ENCODE results near the gene CREBL2.

CREBL2 gene

GRCh38 chr12:12598864-12599263 lies 12.8 kb upstream of the CREBL2 start:
- DNase-seq = no peak
- no peak overlapping the region for H3K18ac ChIP-seq (ENCODE audit: low read length)
- H3K23ac ChIP-seq (ENCODE audit: low read length) = no peak overlapping the region
- no peak overlapping the region for H3K4me3 ChIP-seq (ENCODE audit: low read depth, low read length)
- no peak overlapping the region for H2BK120ac ChIP-seq (ENCODE audit: insufficient read depth, low read length, poor library complexity)
- no CpG with 5 or more reads among the region's 3 CpGs for WGBS (ENCODE audit: extremely low coverage, insufficient coverage, insufficient read length)
- H3K4ac ChIP-seq (ENCODE audit: low read depth, low read length) = no peak overlapping the region
- no peaks in the 10 kb centered on the region for H3K27me3 ChIP-seq (ENCODE audit: insufficient read depth, low read length)
- H3K14ac ChIP-seq (ENCODE audit: low read length) = no peak overlapping the region
- H3K36me3 ChIP-seq (ENCODE audit: control insufficient read depth in 1 of 2, insufficient read depth in 2 of 2, low read length in 2 of 2) = no peaks in the 10 kb centered on the region
- no peaks in the 10 kb centered on the region for H3K79me2 ChIP-seq (ENCODE audit: control insufficient read depth, insufficient read depth, low read length, poor library complexity)
- H3K27ac ChIP-seq (ENCODE audit: low read depth, low read length) = no peak overlapping the region
- H3K79me1 ChIP-seq (ENCODE audit: low read length) = peaks cover 2% of the 10 kb centered on the region
- H3K4me2 ChIP-seq (ENCODE audit: low read length) = no peak overlapping the region
- H4K12ac ChIP-seq (ENCODE audit: low read depth, low read length) = no peak overlapping the region
- H4K91ac ChIP-seq (ENCODE audit: low read depth, low read length) = no peak overlapping the region
- H2BK5ac ChIP-seq (ENCODE audit: low read depth, low read length, poor library complexity) = no peak overlapping the region
- H4K8ac ChIP-seq (ENCODE audit: low read depth, low read length) = no peak overlapping the region
- H2AK5ac ChIP-seq (ENCODE audit: low read length) = no peak overlapping the region
- H3K4me1 ChIP-seq (ENCODE audit: control insufficient read depth in 1 of 2, insufficient read depth in 2 of 2, low read length in 2 of 2) = peaks cover 3% of the 10 kb centered on the region in 2 experiments
- no peak overlapping the region for H3K9ac ChIP-seq (ENCODE audit: low read length)
- no peak overlapping the region for H2BK12ac ChIP-seq (ENCODE audit: low read length)
- H2AFZ ChIP-seq (ENCODE audit: insufficient read depth, low read length, poor library complexity) = no peak overlapping the region
- no peaks in the 10 kb centered on the region for H3K9me3 ChIP-seq (ENCODE audit: insufficient read depth, low read depth, low read length)

- H4K12ac ChIP-seq (ENCODE audit: low read depth, low read length) = no peak overlapping the region
- H3K36me3 ChIP-seq (ENCODE audit: control insufficient read depth in 1 of 2, insufficient read depth in 2 of 2, low read length in 2 of 2) = no peaks in the 10 kb centered on the region
- no peaks in the 10 kb centered on the region for H3K9me3 ChIP-seq (ENCODE audit: insufficient read depth, low read depth, low read length)
- no peaks in the 10 kb centered on the region for H3K79me2 ChIP-seq (ENCODE audit: control insufficient read depth, insufficient read depth, low read length, poor library complexity)
- H3K14ac ChIP-seq (ENCODE audit: low read length) = peak overlapping the region; percentile 26
- H2AFZ ChIP-seq (ENCODE audit: insufficient read depth, low read length, poor library complexity) = no peak overlapping the region
- no peak overlapping the region for H4K91ac ChIP-seq (ENCODE audit: low read depth, low read length)
- H3K4me3 ChIP-seq (ENCODE audit: low read depth, low read length) = no peak overlapping the region
- H4K8ac ChIP-seq (ENCODE audit: low read depth, low read length) = no peak overlapping the region
- H3K9ac ChIP-seq (ENCODE audit: low read length) = no peak overlapping the region
- peaks cover 3% of the 10 kb centered on the region in 2 experiments for H3K4me1 ChIP-seq (ENCODE audit: control insufficient read depth in 1 of 2, insufficient read depth in 2 of 2, low read length in 2 of 2)
- H3K4ac ChIP-seq (ENCODE audit: low read depth, low read length) = no peak overlapping the region
- no CpG with 5 or more reads among the region's 9 CpGs for WGBS (ENCODE audit: extremely low coverage, insufficient coverage, insufficient read length)
- peak; percentile 70 to 82 for DNase-seq
- H3K27me3 ChIP-seq (ENCODE audit: insufficient read depth, low read length) = no peaks in the 10 kb centered on the region
- no peak overlapping the region for H3K4me2 ChIP-seq (ENCODE audit: low read length)
- peak overlapping the region; percentile 2 for H2BK12ac ChIP-seq (ENCODE audit: low read length)
- no peak overlapping the region for H2BK120ac ChIP-seq (ENCODE audit: insufficient read depth, low read length, poor library complexity)
- H2AK5ac ChIP-seq (ENCODE audit: low read length) = no peak overlapping the region
- H3K18ac ChIP-seq (ENCODE audit: low read length) = no peak overlapping the region
- no peak overlapping the region for H3K23ac ChIP-seq (ENCODE audit: low read length)
- peak overlapping the region; percentile 4 for H2BK5ac ChIP-seq (ENCODE audit: low read depth, low read length, poor library complexity)
- no peak overlapping the region for H3K27ac ChIP-seq (ENCODE audit: low read depth, low read length)
- H3K79me1 ChIP-seq (ENCODE audit: low read length) = peaks cover 2% of the 10 kb centered on the region
Measured at GRCh38 chr12:12599750-12600643, 11.7 kb upstream of the CREBL2 start.

- H3K79me1 ChIP-seq (ENCODE audit: low read length) = peaks cover 2% of the 10 kb centered on the region
- H3K36me3 ChIP-seq (ENCODE audit: control insufficient read depth in 1 of 2, insufficient read depth in 2 of 2, low read length in 2 of 2) = no peaks in the 10 kb centered on the region
- no peak overlapping the region for H4K8ac ChIP-seq (ENCODE audit: low read depth, low read length)
- no peak overlapping the region for H4K91ac ChIP-seq (ENCODE audit: low read depth, low read length)
- no peak overlapping the region for H2AK5ac ChIP-seq (ENCODE audit: low read length)
- H4K12ac ChIP-seq (ENCODE audit: low read depth, low read length) = no peak overlapping the region
- H3K18ac ChIP-seq (ENCODE audit: low read length) = no peak overlapping the region
- no peak overlapping the region for H3K23ac ChIP-seq (ENCODE audit: low read length)
- H3K9ac ChIP-seq (ENCODE audit: low read length) = no peak overlapping the region
- H3K4me3 ChIP-seq (ENCODE audit: low read depth, low read length) = no peak overlapping the region
- H3K79me2 ChIP-seq (ENCODE audit: control insufficient read depth, insufficient read depth, low read length, poor library complexity) = no peaks in the 10 kb centered on the region
- H3K14ac ChIP-seq (ENCODE audit: low read length) = no peak overlapping the region
- no CpG with 5 or more reads among the region's 8 CpGs for WGBS (ENCODE audit: extremely low coverage, insufficient coverage, insufficient read length)
- H2AFZ ChIP-seq (ENCODE audit: insufficient read depth, low read length, poor library complexity) = no peak overlapping the region
- no peak overlapping the region for H2BK120ac ChIP-seq (ENCODE audit: insufficient read depth, low read length, poor library complexity)
- no peaks in the 10 kb centered on the region for H3K9me3 ChIP-seq (ENCODE audit: insufficient read depth, low read depth, low read length)
- H3K27ac ChIP-seq (ENCODE audit: low read depth, low read length) = no peak overlapping the region
- no peak overlapping the region for H2BK12ac ChIP-seq (ENCODE audit: low read length)
- peak in 1 of 2 donors; percentile 75 for DNase-seq
- H3K4ac ChIP-seq (ENCODE audit: low read depth, low read length) = no peak overlapping the region
- H3K27me3 ChIP-seq (ENCODE audit: insufficient read depth, low read length) = no peaks in the 10 kb centered on the region
- H3K4me1 ChIP-seq (ENCODE audit: control insufficient read depth in 1 of 2, insufficient read depth in 2 of 2, low read length in 2 of 2) = peaks cover 3% of the 10 kb centered on the region in 2 experiments
- H3K4me2 ChIP-seq (ENCODE audit: low read length) = no peak overlapping the region
- H2BK5ac ChIP-seq (ENCODE audit: low read depth, low read length, poor library complexity) = no peak overlapping the region
Measured at GRCh38 chr12:12600659-12601058, 11.0 kb upstream of the CREBL2 start.

GRCh38 chr12:12604740-12605139 lies 6.9 kb upstream of the CREBL2 start:
- Histone ChIP-seq H3K23ac (ENCODE audit: low read length) (no peak overlapping the region), H4K12ac (ENCODE audit: low read depth, low read length) (no peak overlapping the region), H3K36me3 (ENCODE audit: control insufficient read depth in 1 of 2, insufficient read depth in 2 of 2, low read length in 2 of 2) (no peaks in the 10 kb centered on the region), H2AK5ac (ENCODE audit: low read length) (no peak overlapping the region), H3K18ac (ENCODE audit: low read length) (no peak overlapping the region), H4K8ac (ENCODE audit: low read depth, low read length) (no peak overlapping the region), H3K27ac (ENCODE audit: low read depth, low read length) (no peak overlapping the region), H3K4me2 (ENCODE audit: low read length) (no peak overlapping the region), H4K91ac (ENCODE audit: low read depth, low read length) (no peak overlapping the region), H3K27me3 (ENCODE audit: insufficient read depth, low read length) (no peaks in the 10 kb centered on the region), H3K9ac (ENCODE audit: low read length) (no peak overlapping the region), H3K79me2 (ENCODE audit: control insufficient read depth, insufficient read depth, low read length, poor library complexity) (no peaks in the 10 kb centered on the region), H3K9me3 (ENCODE audit: insufficient read depth, low read depth, low read length) (no peaks in the 10 kb centered on the region), H2AFZ (ENCODE audit: insufficient read depth, low read length, poor library complexity) (no peak overlapping the region), H2BK12ac (ENCODE audit: low read length) (no peak overlapping the region), H2BK5ac (ENCODE audit: low read depth, low read length, poor library complexity) (no peak overlapping the region), H3K4me3 (ENCODE audit: low read depth, low read length) (no peak overlapping the region), H2BK120ac (ENCODE audit: insufficient read depth, low read length, poor library complexity) (no peak overlapping the region), H3K4ac (ENCODE audit: low read depth, low read length) (no peak overlapping the region), H3K79me1 (ENCODE audit: low read length) (peaks cover 2% of the 10 kb centered on the region), H3K14ac (ENCODE audit: low read length) (no peak overlapping the region), H3K4me1 (ENCODE audit: control insufficient read depth in 1 of 2, insufficient read depth in 2 of 2, low read length in 2 of 2) (peaks cover 3% of the 10 kb centered on the region in 2 experiments)
- DNase-seq = no peak
- WGBS (ENCODE audit: extremely low coverage, insufficient coverage, insufficient read length) = no CpG with 5 or more reads among the region's 5 CpGs
